MM.1S (cell line): ENCODE data around the gene PWP2.
"Not testable (repeated sequence)": the region's sequence is repeated elsewhere in the genome, so short reads cannot be mapped to it uniquely, and the experiment has no call there.

Experiments used
- CTCF ChIP-seq: fragments of 300-600 bp; sonication (generic); IDR thresholded peaks from 2 replicates; pipeline ENCODE4 v1.5.1; 2016; ENCODE audit warnings: antibody characterized with exemption, low read length, mixed read lengths
- EZH2phosphoT487 ChIP-seq: fragments of 300-600 bp; sonication (generic); IDR thresholded peaks from 2 replicates; pipeline ENCODE4 v1.6.1; 2018; ENCODE audit warnings: antibody characterized with exemption, low read length

GRCh38 chr21:44098507-44098906 lies 8.7 kb upstream of the PWP2 start:
- not testable (repeated sequence) for TF ChIP-seq CTCF, EZH2phosphoT487
